GM20431 (cell line): Measurements from ENCODE around the gene PKP2.

ENCODE experiments used
- in situ Hi-C: fragments of 300-500 bp; cut with MseI, MboI; formaldehyde crosslinking; loops from one replicate; pipeline ENCODE4 v1.15.0; 2020; ENCODE audit warnings: low sequenced_read_pairs; ENCODE audit not compliant: unreplicated experiment

PKP2 gene

GRCh38 chr12:32896432-32897280 lies at the start of gene PKP2:
Gene PKP2 (minus strand): TSS chr12:32896777. CDS start chr12:32896731, 46 bp downstream.
- in situ Hi-C loops, result no loop called here

GRCh38 chr12:32944195-32944594 lies 47.6 kb upstream of the PKP2 start:
- in situ Hi-C loops, result no loop called here

- in situ Hi-C loops, result no loop called here
Observed at GRCh38 chr12:32939801-32940200, 43.2 kb upstream of the PKP2 start.

- in situ Hi-C loops, result no loop called here
Observed at GRCh38 chr12:32926963-32927362, 30.4 kb upstream of the PKP2 start.

GRCh38 chr12:32926356-32926755 lies 29.8 kb upstream of the PKP2 start:
- in situ Hi-C loops, result no loop called here

- in situ Hi-C loops, result no loop called here
Observed at GRCh38 chr12:32922546-32923297, 26.1 kb upstream of the PKP2 start.

GRCh38 chr12:32921397-32921796 lies 24.8 kb upstream of the PKP2 start:
- in situ Hi-C loops, result no loop called here

- in situ Hi-C loops, result no loop called here
Observed at GRCh38 chr12:32920506-32921085, 24.0 kb upstream of the PKP2 start.

- in situ Hi-C loops, result no loop called here
Observed at GRCh38 chr12:32918890-32919801, 22.6 kb upstream of the PKP2 start.

- in situ Hi-C loops, result no loop called here
Observed at GRCh38 chr12:32917094-32917611, 20.6 kb upstream of the PKP2 start.

GRCh38 chr12:32907898-32908476 lies 11.4 kb upstream of the PKP2 start:
- in situ Hi-C loops, result no loop called here

- in situ Hi-C loops, result no loop called here
Observed at GRCh38 chr12:32907166-32907565, 10.6 kb upstream of the PKP2 start.

GRCh38 chr12:32906399-32907165 lies 10.0 kb upstream of the PKP2 start:
- in situ Hi-C loops, result no loop called here

GRCh38 chr12:32903763-32904162 lies 7.2 kb upstream of the PKP2 start:
- in situ Hi-C loops, result no loop called here

- in situ Hi-C loops, result no loop called here
Observed at GRCh38 chr12:32903318-32903717, 6.7 kb upstream of the PKP2 start.

GRCh38 chr12:32902287-32902997 lies 5.9 kb upstream of the PKP2 start:
- in situ Hi-C loops, result no loop called here

GRCh38 chr12:32901553-32901952 lies 5.0 kb upstream of the PKP2 start:
- in situ Hi-C loops, result no loop called here
